PC-9 (cell line): ENCODE results near the gene BTG4. TPM values are rescaled to one million over a fixed set of nuclear protein-coding genes. Genes with fewer than 3 reads are reported as not detected.

Source experiments
- BruUV-seq: library from RNA; stranded (reverse); fragments of 400-500 nt; replicated peaks from 2 replicates; lab custom pipeline; 2021; lab: Mats Ljungman, UMichigan
- CTCF ChIA-PET: fragments of 300-600 bp; sonication (Branson Sonifier 250); formaldehyde crosslinking; loops from one replicate; lab custom pipeline; 2022; ENCODE audit warnings: antibody characterized with exemption; lab: Charles Lee
- POLR2A ChIA-PET: fragments of 300-600 bp; sonication (Branson Sonifier 250); formaldehyde crosslinking; loops from one replicate; lab custom pipeline; 2022; ENCODE audit warnings: antibody characterized with exemption; ENCODE audit not compliant: unreplicated experiment; lab: Charles Lee
- DNase-seq, 2 experiments: peaks; one replicate each; pipeline versions ENCODE4 v3.0.0 to v3.0.0-alpha.2; 2015 to 2022; ENCODE audit warnings: mixed read lengths in 1 of 2
- H2AFZ ChIP-seq: fragments of 200-600 bp; sonication (generic); 2 replicates; pipeline ENCODE4 v1.8.1; 2017; ENCODE audit warnings: antibody characterized with exemption
- H3F3A ChIP-seq: fragments of 200-600 bp; sonication (generic); 2 replicates; pipeline ENCODE4 v1.8.1; 2017; ENCODE audit warnings: antibody characterized with exemption, mild to moderate bottlenecking, low read depth; ENCODE audit not compliant: insufficient read depth
- H3K27ac ChIP-seq: fragments of 200-600 bp; sonication (generic); 2 replicates; pipeline ENCODE4 v1.6.1; 2016; ENCODE audit warnings: mixed run types
- H3K27me3 ChIP-seq: fragments of 200-600 bp; sonication (generic); 2 replicates; pipeline ENCODE4 v1.6.1; 2016; ENCODE audit warnings: low read depth, mixed run types; ENCODE audit not compliant: insufficient read depth
- H3K36me3 ChIP-seq: fragments of 200-600 bp; sonication (generic); 2 replicates; pipeline ENCODE4 v1.6.1; 2016; ENCODE audit warnings: low read depth, mixed run types
- H3K4me1 ChIP-seq: fragments of 200-600 bp; sonication (generic); replicated peaks from 2 replicates; pipeline ENCODE4 v1.6.1; 2016; ENCODE audit warnings: mixed run types; ENCODE audit not compliant: insufficient read depth
- H3K4me2 ChIP-seq: fragments of 200-600 bp; sonication (generic); 2 replicates; pipeline ENCODE4 v1.6.1; 2017; ENCODE audit warnings: mixed run types
- H3K4me3 ChIP-seq: fragments of 200-600 bp; sonication (generic); 2 replicates; pipeline ENCODE4 v1.6.1; 2016; ENCODE audit warnings: mixed run types
- H3K79me2 ChIP-seq: fragments of 200-600 bp; sonication (generic); 2 replicates; pipeline ENCODE4 v1.6.1; 2017; ENCODE audit warnings: low read depth, mixed run types
- H3K9me2 ChIP-seq: fragments of 200-600 bp; sonication (generic); 2 replicates; pipeline ENCODE4 v1.8.1; 2017; ENCODE audit warnings: mild to moderate bottlenecking; ENCODE audit not compliant: insufficient read depth
- H3K9me3 ChIP-seq: fragments of 200-600 bp; sonication (generic); 2 replicates; pipeline ENCODE4 v1.8.1; 2016; ENCODE audit warnings: low read depth; ENCODE audit not compliant: insufficient read depth
- H4K20me1 ChIP-seq: fragments of 200-600 bp; sonication (generic); 2 replicates; pipeline ENCODE4 v1.8.1; 2017; ENCODE audit not compliant: insufficient read depth
- CTCF ChIP-seq: fragments of 200-600 bp; sonication (generic); conservative IDR thresholded peaks from 2 replicates; pipeline ENCODE4 v1.6.1; 2017; ENCODE audit warnings: mixed run types, antibody characterized with exemption, mild to moderate bottlenecking, moderate library complexity
- EZH2 ChIP-seq: fragments of 200-600 bp; sonication (generic); IDR thresholded peaks from 2 replicates; pipeline ENCODE4 v1.8.0; 2017; ENCODE audit warnings: antibody characterized with exemption, low read depth
- intact Hi-C: fragments of 100-400 bp; cut with micrococcal nuclease; formaldehyde crosslinking; loops from one replicate; pipeline ENCODE4 v1.10.0; 2022; ENCODE audit not compliant: unreplicated experiment
- total RNA-seq: library from RNA; stranded (reverse); gene quantifications from 2 replicates; pipeline ENCODE4 v1.2.3, GENCODE V29; 2021

BTG4 gene
- total RNA-seq, 1 experiment from 2014 or later: not detected

- Histone ChIP-seq H3K9me2 (no peaks in the 10 kb centered on the region), H3K4me1 (peaks cover 4% of the 10 kb centered on the region; the same call in 1 of the 2 replicates), H3K27me3 (no peaks in the 10 kb centered on the region), H3K36me3 (no peaks in the 10 kb centered on the region), H4K20me1 (no peaks in the 10 kb centered on the region), H3K9me3 (peaks cover 6% of the 10 kb centered on the region; the same call in 1 of the 2 replicates), H3F3A (no peaks in the 10 kb centered on the region; the same call in 1 of the 2 replicates), H3K27ac (no peak overlapping the region), H2AFZ (no peak overlapping the region), H3K79me2 (no peaks in the 10 kb centered on the region), H3K4me2 (no peak overlapping the region), H3K4me3 (no peak overlapping the region)
- ChIA-PET POLR2A (no interaction called here), CTCF (interaction anchor here (0.6 kb wide), 1 partner anchor 643 kb away, joined by 3 read pairs; no protein-coding TSS in a partner anchor)
- TF ChIP-seq EZH2: no peak
- no peak for TF ChIP-seq CTCF
- no TSS peak for BruUV-seq
- DNase-seq: no peak
- intact Hi-C loops: no loop called here
Measured at GRCh38 chr11:111476956-111477355, 35.2 kb downstream of the BTG4 start.

- Histone ChIP-seq H3K4me3 (no peak overlapping the region), H3K36me3 (no peaks in the 10 kb centered on the region), H3K4me2 (no peak overlapping the region), H3K4me1 (peaks cover 7% of the 10 kb centered on the region; the same call in 1 of the 2 replicates), H3K27me3 (no peaks in the 10 kb centered on the region), H3K9me3 (peaks cover 6% of the 10 kb centered on the region; the same call in 1 of the 2 replicates), H3K27ac (no peak overlapping the region), H4K20me1 (no peaks in the 10 kb centered on the region), H2AFZ (no peak overlapping the region), H3K9me2 (no peaks in the 10 kb centered on the region), H3K79me2 (no peaks in the 10 kb centered on the region), H3F3A (no peaks in the 10 kb centered on the region; the same call in 1 of the 2 replicates)
- TF ChIP-seq CTCF (no peak), EZH2 (no peak)
- POLR2A ChIA-PET: no interaction called here
- DNase-seq: no peak
- CTCF ChIA-PET: interaction anchor here (0.6 kb wide), 1 partner anchor 644 kb away, joined by 3 read pairs; no protein-coding TSS in a partner anchor
- intact Hi-C loops: no loop called here
- no TSS peak for BruUV-seq
Measured at GRCh38 chr11:111476366-111476765, 35.8 kb downstream of the BTG4 start.

- Histone ChIP-seq H3K4me1 (peaks cover 7% of the 10 kb centered on the region; the same call in 1 of the 2 replicates), H3K9me3 (peaks cover 6% of the 10 kb centered on the region; the same call in 1 of the 2 replicates), H3K4me3 (no peak overlapping the region), H3K27me3 (no peaks in the 10 kb centered on the region), H3K27ac (no peak overlapping the region), H3K4me2 (no peak overlapping the region), H3K79me2 (no peaks in the 10 kb centered on the region), H3K9me2 (no peaks in the 10 kb centered on the region), H3F3A (no peaks in the 10 kb centered on the region), H2AFZ (no peak overlapping the region), H3K36me3 (no peaks in the 10 kb centered on the region), H4K20me1 (no peaks in the 10 kb centered on the region)
- ChIA-PET CTCF (no interaction called here), POLR2A (no interaction called here)
- TF ChIP-seq CTCF (no peak), EZH2 (no peak)
- DNase-seq: no peak
- intact Hi-C loops: no loop called here
- BruUV-seq: no TSS peak
Measured at GRCh38 chr11:111474432-111474831, 37.8 kb downstream of the BTG4 start.
